Measurements from ENCODE around the gene FLAD1.
A peak's percentile ranks its signal among the peaks of the same experiment; 100 is the strongest.
"Not testable (repeated sequence)": the region's sequence is repeated elsewhere in the genome, so short reads cannot be mapped to it uniquely, and the experiment has no call there.

The FLAD1 gene

DNA sequence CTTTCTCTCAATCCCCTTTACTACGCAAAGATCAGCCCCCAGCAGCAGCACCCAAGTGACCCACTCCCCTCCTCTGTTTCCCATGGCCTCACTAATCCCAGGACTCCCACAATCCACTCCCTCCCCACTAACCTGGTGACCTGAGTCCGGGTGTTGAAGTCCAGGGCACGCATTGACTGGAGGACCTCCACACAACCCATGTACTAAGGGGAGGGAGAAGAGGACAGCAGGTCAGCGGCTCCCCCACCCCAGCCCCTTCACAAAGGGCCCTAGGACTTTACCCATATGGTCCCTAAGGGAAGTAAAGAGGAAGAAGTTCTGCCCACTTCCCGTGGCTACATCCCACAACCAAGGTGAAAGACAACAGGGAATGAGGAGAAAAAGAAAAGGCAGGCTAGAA lies 13.9 kb upstream of the FLAD1 start:
- DNase-seq (ENCODE audit: low read depth) = no peak

DNA sequence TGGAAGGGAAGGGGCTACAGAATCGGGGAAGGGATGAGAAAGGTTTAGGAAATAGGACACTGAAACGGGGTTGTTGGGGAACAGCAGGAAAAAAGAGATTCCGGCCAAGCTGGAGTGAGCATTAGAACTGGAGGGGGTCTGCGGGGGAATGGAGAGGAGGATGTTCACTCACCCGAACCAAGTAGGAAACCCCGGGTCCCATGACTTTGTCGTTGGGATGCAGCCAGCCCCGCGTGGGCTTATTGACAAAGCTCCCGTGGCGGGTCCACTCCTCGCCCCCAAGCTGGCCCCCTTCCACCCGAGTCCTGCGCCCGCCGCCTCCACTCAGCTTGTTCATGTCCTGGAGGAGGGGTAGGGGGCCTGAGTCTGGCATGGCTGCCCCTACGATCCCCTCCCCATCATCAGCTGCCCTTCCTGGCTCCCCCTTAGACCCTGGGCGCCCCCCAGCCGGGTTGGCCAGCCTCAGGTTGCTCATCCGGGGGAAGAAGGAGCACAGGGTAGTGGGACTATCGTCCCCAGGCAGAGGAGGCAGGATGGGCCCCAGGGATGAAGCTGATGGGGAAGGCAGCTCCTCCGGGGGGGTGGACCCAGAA lies 13.2 kb upstream of the FLAD1 start:
- DNase-seq (ENCODE audit: low read depth) = peak; percentile 23

DNA sequence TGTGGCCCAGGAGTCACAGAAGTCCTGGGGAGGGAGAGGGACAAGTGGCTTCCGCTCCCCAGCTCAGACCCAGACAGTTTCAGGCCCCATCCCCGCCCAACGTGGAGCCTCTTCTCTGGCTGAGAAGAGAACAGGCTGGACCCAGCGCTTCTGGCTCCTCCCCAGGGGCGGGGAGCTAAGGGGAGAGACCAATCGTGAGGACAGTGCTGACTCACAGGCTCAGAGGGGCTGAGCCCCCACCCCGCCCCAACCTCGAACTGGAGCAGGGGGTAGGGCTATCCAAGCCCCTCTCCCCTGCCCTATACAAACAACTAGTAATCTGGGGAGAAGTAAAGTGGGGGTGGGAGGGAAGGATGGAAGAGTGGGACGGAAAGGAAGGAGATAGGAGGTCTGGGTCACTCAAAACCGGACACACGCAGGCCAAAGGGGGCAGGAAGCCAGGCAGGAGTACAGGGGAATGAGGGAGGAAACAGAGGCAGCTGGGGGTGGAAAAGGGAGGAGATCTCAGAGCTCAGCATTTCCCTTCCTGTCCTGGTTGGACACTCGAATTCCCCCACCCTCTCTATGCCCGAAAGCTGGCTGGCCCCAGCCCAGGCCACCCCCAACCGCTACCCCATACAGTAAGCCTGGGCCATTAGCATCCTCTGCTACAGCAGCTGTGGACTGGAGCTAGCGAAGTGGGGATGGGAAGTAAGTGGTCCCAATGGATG lies 12.4 kb upstream of the FLAD1 start, which contains the start of gene SHC1:
TSS of gene SHC1 (minus strand) at position 117 of the 710 bp plus-strand sequence. CDS start 221 bp downstream, outside the sequence.
- peak; percentile 96 for DNase-seq (ENCODE audit: low read depth)

DNA sequence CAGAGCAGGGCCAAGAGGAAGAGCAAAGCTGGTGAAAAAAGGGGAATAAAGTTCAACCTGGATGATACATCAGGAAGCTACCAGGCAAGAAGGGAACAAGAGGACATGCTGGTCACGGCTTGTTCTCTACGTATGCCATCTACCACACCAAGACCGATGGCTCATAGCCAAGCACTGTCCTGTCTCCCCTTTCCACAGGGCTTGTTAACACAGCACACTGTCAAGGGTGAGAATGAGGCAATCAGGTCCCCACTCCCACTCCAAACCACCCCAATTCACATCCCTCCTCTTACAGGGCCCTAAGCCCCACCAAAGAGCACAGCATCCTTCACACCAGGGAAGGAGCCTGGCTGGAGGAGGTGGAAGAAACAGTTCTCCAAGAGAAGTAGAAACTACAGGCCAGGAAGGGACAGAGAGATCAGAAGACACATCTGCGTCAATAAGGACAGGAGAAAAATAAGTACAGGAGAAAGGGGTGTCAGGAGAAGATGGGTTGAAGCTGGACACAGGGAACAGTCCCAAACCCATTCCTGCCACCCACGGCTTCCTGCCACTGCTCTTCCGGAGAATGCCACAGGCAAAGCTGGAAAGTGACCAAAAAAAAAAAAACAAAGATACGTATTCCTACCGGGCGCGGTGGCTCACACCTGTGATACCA lies 11.7 kb upstream of the FLAD1 start:
- DNase-seq (ENCODE audit: low read depth) = peak; percentile 24

DNA sequence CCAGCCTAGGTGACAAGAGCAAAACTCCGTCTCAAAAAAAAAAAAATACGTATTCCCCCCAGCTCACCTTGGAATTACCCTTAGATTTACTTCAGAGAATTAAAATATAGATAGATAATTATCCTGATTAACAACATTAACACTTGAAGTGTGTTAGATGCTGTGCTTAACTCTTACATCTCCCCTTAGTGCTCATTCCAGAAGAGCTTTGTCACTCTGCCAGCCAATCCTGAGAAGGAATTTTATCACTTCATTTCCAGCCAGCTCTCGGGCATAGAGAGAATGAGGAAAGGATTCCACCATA lies 11.0 kb upstream of the FLAD1 start:
- no peak for DNase-seq (ENCODE audit: low read depth)

DNA sequence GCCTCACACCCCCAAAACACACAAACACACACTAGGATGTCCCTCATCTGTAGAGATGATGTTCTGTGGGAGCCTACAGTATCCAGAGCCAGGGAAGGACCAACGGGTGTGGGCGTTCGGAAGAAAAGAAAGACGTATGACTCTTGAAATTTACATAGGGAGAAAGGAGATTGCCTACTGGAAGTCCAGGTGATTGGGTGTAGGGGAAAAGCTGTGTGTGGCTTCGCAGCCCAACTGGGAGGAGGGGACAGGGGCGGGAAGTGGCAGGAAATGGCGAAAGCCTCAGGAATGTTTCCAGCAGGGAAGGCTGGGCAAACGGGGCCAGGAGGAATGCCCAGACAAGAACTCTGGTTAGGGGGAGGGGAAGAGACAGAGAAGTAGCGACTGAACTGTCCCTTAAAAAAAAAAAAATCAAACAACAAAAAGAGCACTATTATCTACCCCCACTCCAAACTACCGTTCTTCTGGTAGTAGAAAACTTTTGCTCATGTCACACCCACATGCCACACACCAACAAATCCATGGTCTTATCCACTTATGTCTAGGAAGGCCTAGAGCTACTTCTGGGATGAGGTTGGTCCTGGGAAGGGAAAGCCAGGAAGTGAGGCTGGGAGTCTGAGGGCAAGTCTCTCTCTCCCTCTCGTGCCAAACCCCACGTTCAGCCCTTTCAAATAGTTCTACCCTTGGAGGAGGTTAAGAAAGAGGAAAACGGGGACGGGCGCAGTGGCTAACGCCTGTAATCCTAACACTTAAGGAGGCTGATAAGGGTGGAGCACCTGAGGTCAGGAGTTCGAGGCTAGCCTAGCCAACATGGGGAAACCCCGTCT lies 10.4 kb upstream of the FLAD1 start:
- peak; percentile 98 for DNase-seq (ENCODE audit: low read depth)

DNA sequence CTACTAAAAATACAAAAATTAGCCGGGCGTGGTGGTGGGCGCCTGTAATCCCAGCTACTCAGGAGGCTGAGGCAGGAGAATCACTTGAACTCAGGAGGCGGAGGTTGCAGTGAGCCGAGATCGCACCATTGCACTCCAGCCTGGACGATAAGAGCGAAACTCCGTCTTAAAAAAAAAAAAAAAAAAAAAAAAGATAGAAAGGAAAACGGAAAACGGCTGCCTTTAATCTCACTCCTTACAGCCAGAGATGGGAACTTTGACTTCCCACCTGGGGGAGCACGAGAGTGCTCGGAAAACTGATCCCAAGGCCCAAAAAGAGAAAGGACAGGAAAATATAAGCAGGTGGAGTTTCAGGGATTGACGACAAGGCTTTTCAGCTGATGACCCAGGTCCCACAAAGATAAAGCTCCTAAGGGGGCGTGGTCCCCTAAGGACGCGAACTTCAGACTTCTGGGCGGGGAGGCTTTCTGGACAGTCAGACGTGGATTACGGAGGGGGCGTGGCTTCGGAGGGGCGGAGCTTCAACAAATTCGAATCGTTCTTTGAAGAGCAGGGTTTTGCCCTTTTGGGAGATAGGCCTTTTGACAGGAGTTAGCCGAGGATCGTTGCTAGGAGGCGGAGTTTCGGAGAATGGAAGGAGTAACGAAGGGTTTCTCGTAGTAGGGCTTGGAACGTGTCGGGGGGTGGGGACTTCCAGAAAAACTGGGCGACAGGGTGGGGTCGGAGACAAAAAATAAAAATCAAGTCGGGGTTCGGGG lies 9.6 kb upstream of the FLAD1 start:
- DNase-seq (ENCODE audit: low read depth) = peak; percentile 99

DNA sequence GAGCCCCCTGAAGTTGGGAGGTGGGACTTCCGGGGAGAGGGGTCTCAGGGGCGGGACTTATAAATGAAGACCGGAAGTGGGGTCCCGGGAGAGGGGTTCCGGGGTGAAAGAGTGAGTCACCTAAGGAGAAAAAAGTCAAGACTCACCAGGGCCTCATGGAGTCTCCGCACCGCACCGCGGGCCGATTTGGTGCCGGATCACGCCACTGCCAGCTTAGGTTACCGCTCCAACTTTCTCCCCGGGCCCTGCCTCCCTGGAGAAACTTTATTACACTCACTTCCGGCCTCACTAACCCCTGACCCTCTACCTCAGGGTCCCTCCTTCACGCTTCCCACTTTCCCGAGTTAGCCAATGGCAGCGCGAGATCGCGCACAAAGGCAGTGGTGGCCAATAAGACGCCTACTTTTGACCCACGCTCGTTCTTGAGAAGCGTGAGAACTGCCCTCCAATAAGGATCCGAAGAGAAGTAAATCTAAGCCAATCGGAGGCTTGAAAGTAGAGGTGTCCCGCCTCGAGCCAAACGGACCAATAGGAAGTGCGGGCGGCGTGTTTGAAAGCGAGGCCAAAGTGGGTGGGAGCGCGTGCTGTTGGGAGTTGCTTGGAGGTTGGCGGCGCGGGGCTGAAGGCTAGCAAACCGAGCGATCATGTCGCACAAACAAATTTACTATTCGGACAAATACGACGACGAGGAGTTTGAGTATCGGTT lies 8.9 kb upstream of the FLAD1 start, which contains the start of gene CKS1B:
TSS of gene CKS1B (plus strand) at position 580 of the 706 bp plus-strand sequence. CDS start at position 645, 65 bp downstream.
- DNase-seq (ENCODE audit: low read depth) = peak; percentile 100

DNA sequence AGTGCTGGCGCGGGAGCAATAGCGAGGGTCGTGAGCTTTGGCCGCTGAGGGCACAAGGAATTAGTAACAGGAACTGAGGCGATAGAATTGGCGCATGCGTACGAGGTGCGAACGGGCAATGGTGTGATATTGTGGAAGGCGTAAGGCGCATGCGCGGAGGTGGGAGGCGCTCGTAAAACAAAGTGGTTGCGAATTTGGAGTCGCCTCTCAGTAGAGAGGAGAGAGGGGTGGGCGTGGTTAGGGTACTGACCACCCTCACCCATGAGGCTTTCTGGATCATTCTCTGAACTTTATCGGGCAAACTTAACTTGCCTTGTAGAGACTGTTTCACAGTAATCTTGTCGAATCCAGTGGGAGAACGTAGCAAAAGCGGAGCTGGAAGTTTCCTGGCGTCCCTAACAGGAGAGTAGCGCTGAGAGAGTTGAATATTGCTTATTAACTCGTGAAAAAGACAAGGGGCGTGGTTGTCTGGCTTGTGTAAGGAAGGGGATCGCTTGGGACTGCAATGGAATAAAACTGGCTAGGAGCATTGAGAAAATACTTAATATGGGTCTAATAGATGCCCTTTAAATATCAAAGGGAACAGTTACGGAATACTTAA lies 8.2 kb upstream of the FLAD1 start:
- peak; percentile 96 for DNase-seq (ENCODE audit: low read depth)

DNA sequence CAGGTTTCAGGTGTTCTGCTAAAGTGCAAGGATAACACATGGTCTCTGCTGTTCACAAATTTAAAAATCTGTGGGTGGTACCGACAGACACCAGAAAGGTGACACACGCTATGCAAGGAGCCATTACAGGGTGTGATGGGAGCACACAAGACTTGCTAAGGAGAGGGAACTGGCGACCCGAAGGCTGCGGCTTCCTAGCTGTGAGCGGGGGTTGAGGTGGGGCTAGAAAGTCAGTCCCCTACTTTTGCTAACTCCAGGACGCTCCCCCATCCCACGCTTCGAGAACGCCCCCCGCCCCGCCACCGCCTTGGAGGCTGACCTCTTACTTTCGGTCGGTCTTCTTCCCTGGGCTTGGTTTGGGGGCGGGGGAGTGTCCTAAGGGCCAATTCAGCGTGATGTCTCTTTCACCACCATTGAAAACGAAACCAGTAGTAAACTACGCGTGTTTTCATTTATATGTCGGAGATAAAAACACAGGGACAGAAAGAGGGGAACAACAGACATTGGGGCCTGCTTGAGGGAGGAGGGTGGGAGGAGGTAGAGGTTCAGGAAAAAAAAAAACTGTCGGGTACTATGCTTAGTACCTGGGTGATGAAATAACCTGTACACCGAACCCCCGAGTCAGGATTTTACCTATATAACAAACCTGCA lies 7.6 kb upstream of the FLAD1 start:
- peak; percentile 66 for DNase-seq (ENCODE audit: low read depth)

DNA sequence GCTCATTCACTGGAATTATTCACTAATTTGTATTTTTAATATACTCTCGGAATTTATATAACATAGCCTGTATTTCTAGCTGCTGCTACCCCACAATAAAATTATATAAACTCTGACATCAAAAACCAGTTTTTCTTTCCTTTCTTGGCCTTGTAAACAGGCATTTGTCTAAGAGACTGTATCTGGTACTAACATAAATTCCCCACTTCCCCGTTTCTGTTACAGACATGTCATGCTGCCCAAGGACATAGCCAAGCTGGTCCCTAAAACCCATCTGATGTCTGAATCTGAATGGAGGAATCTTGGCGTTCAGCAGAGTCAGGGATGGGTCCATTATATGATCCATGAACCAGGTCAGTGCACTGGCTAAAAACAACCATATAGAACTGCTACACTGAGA lies 5.4 kb upstream of the FLAD1 start:
- DNase-seq (ENCODE audit: low read depth) = not testable (repeated sequence)

DNA sequence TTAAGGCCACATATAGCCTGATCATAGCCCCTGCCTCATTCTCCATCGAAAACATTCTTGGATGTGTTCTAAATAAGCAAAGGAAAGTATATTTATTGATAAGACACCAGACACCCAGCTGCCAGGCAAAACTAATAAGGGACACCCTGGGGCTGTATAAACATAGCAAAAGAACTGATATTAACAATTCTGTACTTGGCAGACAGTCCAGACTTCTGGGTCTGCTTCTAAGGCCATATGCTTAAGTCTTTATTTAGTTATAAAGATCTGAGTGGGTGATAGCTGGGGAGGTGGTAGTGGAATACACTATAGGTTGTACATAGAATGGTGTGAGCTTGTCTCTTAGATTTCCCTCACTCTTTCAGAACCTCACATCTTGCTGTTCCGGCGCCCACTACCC lies 4.8 kb upstream of the FLAD1 start:
- DNase-seq (ENCODE audit: low read depth) = no peak

DNA sequence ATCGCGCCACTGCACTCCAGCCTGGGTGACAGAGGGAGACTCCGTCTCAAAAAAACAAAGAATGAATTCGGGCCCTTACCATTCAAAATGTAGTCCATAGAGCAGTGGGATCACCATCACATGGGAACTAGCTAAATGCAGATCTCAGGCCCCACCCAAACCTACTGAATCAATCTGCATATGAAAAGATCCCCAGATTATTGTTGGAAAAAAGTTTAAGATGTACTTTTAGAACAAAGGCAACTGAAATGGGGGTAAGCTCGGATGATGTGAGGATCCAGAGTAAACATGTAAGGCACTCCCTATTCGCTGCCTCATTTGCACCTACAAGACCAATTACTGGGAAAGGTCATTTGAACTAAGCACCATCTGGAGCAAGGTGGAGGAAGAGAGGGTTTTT lies 803 bp upstream of the FLAD1 start:
- DNase-seq (ENCODE audit: low read depth) = no peak

DNA sequence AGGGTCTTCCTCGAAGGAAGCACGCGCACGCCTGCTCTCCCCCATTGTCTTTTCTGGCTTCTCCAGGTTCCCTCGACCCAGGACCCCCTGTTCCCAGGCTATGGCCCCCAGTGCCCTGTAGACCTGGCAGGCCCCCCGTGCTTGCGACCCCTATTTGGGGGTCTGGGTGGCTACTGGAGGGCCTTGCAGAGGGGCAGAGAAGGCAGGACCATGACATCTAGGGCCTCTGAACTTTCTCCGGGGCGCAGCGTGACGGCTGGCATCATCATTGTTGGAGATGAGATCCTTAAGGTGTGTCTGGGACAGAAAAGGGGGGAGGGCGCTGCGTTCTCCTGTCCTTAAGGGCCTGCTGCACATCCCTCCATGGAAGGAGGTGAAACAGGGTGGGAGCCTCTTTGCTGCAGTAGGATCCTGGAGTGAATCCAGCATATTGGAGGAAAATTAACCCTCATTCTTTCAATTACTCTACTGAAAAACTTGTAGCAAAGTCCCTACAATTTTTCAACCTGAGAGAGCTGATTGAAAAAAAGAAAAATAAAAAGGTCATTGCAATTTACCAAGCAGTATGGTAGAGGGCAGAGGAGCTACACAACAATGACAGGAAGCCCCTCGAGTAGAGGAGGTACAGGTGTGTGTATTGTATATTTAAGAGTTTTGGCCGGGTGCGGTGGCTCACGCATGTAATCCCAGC lies 777 bp downstream of the FLAD1 start:
- DNase-seq (ENCODE audit: low read depth) = no peak

DNA sequence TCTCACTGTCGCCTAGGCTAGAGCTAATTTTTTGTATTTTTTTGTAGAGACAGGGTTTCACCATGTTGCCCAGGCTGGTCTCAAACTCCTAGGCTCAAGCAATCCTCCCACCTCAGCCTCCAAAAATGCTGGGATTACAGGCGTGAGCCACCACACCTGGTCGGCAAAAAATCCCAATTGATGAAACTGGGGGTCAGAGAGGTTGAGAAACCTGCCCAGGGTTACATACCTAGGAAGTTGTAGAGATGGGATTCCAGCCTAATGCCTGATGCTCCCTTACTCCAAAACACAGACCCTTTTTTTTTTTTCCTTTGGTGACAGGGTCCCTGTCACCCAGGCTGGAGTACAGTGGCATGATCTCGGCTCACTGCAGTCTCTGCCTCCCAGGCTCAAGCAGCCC lies 3.6 kb downstream of the FLAD1 start:
- not testable (repeated sequence) for DNase-seq (ENCODE audit: low read depth)

DNA sequence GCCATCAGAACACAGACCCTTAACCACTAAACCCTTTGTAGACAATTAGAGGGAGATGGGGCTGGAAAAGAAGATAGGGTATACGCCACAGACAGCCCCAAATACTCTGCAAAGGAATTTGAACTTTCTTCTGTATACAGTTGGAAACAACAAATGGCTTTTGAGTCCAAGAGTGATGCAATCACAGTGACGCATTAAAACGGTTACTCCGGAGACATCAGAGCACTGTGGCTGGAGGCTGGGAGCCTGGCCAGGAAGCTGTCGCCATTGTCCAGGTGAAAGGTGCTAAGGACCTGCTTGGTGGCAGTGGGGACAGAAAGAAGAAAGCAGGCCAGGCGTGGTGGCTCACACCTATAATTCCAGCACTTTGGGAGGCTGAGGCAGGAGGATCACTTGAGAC lies 4.2 kb downstream of the FLAD1 start:
- DNase-seq (ENCODE audit: low read depth) = no peak

DNA sequence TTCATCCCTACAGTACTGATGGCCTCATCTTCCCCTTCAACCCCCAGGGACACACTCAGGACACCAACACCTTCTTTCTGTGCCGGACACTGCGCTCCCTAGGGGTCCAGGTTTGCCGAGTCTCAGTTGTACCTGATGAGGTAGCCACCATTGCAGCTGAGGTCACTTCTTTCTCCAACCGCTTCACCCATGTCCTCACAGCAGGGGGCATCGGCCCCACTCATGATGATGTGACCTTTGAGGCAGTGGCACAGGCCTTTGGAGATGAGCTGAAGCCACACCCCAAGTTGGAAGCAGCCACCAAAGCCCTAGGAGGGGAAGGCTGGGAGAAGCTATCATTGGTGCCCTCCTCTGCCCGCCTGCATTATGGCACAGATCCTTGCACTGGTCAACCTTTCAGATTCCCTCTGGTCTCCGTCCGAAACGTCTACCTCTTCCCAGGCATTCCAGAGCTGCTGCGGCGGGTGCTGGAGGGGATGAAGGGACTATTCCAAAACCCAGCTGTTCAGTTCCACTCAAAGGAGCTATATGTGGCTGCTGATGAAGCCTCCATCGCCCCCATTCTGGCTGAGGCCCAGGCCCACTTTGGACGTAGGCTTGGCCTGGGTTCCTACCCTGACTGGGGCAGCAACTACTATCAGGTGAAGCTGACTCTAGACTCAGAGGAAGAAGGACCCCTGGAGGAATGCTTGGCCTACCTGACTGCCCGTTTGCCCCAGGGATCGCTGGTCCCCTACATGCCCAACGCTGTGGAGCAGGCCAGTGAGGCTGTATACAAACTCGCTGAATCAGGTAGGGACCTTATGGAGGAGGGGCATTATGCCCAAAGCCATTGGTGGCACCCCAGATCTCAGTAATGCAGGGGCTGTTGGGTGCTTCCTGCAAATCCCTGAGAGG lies 5.2 kb downstream of the FLAD1 start:
- DNase-seq (ENCODE audit: low read depth) = no peak

DNA sequence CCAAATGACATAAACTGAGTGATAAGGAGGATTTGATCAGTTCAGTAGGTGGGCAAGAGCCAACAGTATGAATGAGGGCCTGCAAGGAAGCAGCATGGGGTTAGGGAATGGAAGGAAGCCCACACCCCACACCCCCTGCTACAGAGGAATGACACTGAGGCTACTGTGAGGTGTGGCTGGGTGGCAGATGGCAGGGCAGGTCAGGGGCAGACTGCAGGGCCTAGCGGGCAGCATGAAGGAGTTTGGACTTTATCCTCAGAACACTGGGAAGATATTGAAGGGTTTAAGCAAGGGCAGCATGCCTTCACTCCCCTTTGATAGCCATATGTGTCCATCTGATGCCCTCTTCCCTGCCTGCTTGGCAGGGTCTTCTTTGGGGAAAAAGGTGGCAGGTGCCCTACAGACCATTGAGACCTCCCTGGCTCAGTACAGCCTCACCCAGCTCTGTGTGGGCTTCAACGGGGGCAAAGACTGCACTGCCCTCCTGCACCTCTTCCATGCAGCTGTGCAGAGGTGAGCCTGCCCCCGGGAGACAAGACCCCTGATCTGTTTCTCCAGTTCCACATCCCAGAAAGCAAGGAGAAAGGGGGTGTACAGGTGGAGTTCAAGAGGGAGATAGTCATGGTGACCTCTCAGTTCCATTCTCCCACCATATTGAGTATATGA lies 6.2 kb downstream of the FLAD1 start:
- DNase-seq (ENCODE audit: low read depth) = no peak

All from ELR (cell line).